Cardiac fibroblast (primary cell): ENCODE measurements around the gene PTCD1.

Experiments
- DNase-seq, 2 donors: peaks; one replicate each; pipeline versions ENCODE4 v3.0.0 to v3.0.0-alpha.2; 2010; ENCODE audit warnings: low read depth in 2 of 2
- H3K4me3 ChIP-seq, 2 donors: replicated peaks in 1 of 2; 1 replicate in 1 of 2; 2 replicates in 1 of 2; pipeline ENCODE4 v1.5.1; 2011; ENCODE audit warnings: low read depth in 2 of 2, low read length in 2 of 2, mild to moderate bottlenecking in 2 of 2, moderate library complexity in 1 of 2
- TF ChIP-seq, protein P1 (sequence below): IDR thresholded peaks from one replicate; pipeline ENCODE4 v1.5.1; 2011; ENCODE audit warnings: low read depth, mild to moderate bottlenecking, low read length, inconsistent platforms

PTCD1 gene

DNA sequence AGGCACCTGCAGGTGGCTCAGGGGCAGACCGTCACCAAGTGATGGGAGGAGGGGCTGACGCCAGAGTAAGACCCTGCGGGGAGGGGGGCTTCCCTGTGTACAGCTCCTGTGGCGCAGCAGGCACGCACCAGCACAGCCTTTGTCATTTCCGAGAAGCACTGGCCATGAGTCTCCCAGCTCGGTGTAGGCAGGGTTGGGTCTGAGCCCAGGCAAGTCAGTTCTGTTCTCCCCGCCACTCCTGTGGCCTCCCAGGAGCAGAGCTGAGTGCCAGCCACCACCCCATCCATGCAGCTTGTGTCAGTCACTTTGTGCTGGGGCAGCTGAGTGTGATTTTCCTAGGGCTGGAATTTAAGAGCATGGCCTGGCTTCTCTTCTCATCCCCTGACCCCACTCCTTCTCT is 13.3 kb upstream of the PTCD1 start:
- H3K4me3 ChIP-seq, result no peak overlapping the region
- TF ChIP-seq, protein P1, sequence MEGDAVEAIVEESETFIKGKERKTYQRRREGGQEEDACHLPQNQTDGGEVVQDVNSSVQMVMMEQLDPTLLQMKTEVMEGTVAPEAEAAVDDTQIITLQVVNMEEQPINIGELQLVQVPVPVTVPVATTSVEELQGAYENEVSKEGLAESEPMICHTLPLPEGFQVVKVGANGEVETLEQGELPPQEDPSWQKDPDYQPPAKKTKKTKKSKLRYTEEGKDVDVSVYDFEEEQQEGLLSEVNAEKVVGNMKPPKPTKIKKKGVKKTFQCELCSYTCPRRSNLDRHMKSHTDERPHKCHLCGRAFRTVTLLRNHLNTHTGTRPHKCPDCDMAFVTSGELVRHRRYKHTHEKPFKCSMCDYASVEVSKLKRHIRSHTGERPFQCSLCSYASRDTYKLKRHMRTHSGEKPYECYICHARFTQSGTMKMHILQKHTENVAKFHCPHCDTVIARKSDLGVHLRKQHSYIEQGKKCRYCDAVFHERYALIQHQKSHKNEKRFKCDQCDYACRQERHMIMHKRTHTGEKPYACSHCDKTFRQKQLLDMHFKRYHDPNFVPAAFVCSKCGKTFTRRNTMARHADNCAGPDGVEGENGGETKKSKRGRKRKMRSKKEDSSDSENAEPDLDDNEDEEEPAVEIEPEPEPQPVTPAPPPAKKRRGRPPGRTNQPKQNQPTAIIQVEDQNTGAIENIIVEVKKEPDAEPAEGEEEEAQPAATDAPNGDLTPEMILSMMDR, result no peak
- no peak for DNase-seq

DNA sequence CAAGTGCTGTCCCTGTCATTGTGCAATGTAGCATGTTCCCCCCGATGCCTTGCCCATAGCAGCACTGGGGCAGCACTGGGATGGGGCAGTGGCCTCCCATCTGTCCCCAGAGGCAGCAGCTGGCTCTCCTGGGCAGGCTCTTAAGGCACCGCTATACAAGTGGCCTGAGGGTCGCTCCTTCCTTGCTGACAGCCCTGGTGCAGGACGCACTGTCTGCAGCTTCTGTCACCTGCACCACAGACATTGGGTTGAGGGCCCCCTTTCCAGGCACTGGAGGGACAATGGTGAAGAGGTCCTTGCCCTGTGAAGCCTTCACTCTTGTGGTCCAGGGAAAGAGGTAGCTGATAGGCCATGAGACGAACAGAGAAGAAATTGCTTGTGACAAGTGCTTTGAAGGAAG is 10.7 kb upstream of the PTCD1 start:
- H3K4me3 ChIP-seq, result no peak overlapping the region
- DNase-seq, result no peak
- TF ChIP-seq, protein P1, result no peak

DNA sequence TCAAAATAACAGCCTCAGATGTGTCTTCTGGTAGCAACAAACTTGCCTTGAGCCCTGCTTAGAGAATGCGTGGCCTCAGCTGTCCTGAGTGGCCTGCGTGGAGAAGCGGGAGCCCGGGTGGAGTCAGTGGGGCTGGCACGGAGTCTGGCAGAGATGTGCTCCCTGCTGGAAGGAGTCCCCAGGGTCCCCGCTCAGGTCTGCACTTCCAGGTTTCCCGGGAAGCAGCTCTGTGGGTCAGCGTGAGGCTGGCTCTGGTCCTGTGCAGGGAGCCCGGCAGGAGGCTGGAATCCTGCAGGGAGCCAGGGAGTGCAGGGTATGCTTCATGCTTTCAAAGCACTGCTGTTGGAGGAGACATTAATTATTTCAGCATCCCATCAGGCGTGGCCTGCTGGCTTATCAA is 10.3 kb upstream of the PTCD1 start:
- H3K4me3 ChIP-seq, result no peak overlapping the region
- TF ChIP-seq, protein P1, result no peak
- DNase-seq, result no peak

DNA sequence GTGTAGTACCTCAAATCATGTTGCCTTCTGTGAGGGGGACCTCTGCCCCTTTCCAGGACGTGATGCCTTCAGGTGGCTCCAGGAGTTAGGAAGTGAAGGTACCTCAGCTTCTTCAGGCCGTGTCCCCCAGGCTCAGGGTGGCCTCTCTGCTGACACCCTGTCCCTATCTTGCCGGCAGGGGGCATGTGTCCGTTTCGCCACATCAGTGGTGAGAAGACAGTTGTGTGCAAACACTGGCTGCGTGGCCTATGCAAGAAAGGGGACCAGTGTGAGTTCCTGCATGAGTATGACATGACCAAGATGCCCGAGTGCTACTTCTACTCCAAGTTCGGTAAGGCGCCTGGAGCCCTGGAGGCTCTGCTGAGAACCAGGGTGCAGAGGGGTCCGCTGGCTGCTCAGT is 9.3 kb upstream of the PTCD1 start:
- TF ChIP-seq, protein P1, result no peak
- no peak overlapping the region for H3K4me3 ChIP-seq
- DNase-seq, result no peak

DNA sequence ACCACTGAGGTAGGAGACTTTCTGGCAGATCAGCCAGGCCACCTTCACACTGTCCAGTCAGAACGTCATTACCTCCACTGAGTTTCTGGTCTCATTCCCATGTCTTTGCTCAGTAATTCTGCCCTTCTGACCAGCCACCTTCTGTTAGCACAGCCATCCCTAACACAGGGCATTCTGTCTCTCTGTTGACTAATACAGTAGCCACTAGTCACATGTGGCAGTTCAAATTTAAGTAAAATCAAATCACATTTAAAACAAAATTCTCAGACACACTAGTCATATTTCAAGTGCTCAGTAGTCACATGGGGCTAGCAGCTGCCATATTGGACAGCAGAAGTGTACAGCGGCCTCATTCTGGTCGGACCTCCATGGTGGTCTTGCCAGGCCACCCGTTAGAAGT is 7.5 kb upstream of the PTCD1 start:
- no peak for DNase-seq
- TF ChIP-seq, protein P1, result no peak
- no peak overlapping the region for H3K4me3 ChIP-seq

DNA sequence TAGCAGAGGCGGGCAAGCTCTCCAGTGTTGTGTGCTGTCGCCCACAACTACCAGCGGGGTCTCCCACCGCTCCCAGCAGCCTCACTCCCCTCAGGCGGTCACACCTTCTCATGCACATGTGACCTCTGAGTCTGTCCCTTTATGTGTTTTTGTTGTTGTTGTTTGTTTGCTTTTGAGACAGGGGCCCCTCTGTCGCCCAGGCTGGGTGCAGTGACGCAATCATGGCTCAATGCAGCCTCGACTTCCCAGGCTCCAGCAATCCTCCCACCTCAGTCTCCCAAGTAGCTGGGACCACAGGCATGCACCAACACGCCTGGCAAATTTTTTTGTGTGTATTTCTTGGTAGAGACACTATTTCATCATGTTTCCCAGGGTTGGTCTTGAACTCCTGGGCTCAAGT is 1.6 kb upstream of the PTCD1 start:
- TF ChIP-seq, protein P1, result no peak
- DNase-seq, result peak in 1 of 2 donors; percentile 24
- H3K4me3 ChIP-seq, result peak overlapping the region; percentile 97 to 99

DNA sequence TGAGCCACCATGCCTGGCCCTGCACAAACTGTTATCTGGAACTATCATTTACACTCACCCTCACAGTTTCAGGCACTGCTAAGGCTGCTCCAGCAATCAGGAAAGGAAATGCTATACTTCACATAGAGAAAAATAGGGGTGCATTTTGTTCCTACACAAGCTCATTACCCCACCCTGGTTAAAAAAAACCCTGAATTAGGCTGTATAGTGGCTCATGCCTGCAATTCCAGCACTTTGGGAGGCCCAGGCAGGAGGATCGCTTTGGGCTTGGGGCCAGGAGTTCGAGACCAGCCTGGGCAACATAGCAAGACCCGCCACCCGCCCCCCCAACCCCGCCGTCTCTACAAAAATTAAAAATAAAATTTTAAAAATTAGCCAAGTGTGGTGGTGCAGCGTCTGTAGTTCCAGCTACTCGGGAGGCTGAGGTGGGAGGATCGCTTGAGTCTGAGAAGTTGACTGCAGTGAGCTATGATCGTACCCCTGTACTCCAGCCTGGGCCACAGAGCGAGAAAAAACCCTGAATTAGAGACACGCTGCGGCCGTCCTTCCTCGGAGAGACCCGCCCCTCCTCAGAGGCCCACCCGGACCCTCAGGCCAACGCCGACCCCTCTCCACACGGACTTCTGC is 539 bp downstream of the PTCD1 start:
- DNase-seq, result no peak
- peak overlapping the region; percentile 97 to 99 for H3K4me3 ChIP-seq
- TF ChIP-seq, protein P1, result no peak
